Activated CD8-positive, alpha-beta memory T cell treated with anti-CD3 and anti-CD28 coated beads, Interleukin-2, amount 50 U/mL, for 1 hour (primary cell): Measurements from ENCODE around the gene KNTC1.
"Not testable (repeated sequence)": the region's sequence is repeated elsewhere in the genome, so short reads cannot be mapped to it uniquely, and the experiment has no call there.

ENCODE experiments used
- DNase-seq: peaks from one replicate; pipeline ENCODE4 v3.0.0-alpha.2; 2020; ENCODE audit errors: extremely low read depth

Gene KNTC1

DNA sequence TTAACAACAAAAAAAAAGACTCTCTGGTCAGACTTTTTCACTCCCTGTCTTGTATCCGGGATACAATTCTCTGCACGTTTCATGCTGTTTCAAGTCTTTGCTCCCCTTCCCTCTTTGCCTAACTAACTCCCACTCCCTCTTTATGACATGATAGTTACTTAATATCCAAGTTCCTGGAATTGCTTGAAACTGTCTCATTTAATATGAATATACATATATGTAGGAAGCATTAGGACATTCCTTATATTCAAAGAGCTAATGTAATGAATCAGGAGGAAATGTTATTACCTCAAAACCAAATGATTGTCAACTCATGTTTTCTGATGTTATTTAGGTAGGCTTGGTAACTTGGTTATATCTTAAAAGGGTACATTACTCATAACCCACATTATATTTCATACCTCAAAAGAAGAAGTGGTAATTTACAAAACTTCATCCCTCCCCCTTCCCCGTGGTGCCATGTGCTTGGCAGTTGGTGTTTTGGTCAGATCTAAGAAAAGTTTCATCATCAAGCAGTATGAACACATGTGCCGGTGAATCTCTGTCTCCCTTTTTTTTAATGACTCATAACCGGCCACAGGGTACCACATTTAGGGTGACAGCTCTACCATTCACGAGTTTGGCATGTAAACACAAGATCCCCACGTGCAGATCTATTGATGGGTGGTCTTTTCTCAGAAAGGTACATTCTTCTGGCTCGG is 119.6 kb downstream of the KNTC1 start:
- DNase-seq, result no peak

DNA sequence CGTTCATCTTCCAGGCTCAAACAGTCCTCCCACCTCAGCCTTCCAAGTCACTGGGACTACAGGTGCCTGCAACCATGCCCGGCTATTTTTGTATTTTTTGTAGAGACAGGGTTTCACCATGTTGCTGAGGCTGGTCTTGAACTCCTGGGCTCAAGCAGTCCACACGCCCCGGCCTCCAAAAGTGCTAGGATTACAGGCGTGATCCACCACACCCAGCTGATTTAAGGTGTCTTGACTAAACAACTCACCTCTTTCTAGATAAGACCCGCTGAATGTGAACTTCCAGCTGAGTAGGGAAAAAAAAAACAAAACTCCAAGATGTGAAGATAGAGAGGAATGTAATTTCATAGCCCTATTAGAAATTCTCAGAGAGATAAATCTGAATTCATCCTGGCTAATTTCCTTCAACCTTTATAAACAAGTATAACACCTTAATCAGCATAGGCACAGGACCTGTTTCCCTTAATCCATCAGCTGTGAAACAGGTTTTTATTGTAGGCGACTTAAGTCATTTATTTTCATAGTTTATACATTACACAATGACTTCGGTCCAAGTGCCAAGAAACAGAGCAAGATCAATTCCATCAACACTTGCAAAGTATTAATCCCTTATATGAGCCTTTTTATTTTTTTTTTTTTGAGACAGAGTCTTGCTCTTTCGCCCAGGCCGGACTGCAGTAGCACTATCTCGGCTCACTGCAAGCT is 124.6 kb downstream of the KNTC1 start:
- DNase-seq, result no peak

DNA sequence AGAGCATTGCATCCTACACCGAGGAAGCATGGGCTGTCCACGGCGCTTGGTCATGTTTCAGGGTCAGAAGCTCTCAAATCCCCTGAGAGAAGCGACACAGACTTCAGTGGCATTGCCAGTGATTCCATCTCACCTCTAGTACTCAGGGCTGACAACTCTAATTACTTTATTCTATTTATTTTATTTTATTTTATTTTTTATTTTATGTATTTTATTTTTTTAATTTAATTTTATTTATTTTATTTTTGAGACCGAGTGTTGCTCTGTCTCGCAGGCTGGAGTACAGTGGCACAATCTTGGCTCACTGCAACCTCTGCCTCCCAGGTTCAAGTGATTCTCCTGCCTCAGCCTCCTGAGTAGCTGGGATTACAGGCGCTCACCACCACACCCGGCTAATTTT is 126.2 kb downstream of the KNTC1 start:
- DNase-seq, result not testable (repeated sequence)

DNA sequence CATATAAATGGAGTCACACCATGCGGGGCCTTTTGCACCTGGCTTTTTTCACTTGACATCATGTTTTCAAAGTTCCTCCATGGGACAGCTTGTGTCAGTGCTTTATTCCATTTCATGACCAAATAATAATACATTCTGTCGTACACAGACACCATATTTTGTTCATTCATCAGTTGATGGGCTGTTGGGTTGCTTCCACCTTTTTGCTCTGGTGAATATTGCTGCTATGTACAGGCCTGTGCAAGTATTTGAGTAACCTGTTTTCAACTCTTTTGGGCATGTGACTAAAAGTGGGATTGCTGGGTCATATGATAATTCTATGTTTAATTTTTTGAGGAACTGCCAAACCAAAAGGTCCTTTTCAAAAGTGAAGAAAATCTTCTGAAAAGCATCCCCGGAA is 129.2 kb downstream of the KNTC1 start:
- no peak for DNase-seq

- no peak for DNase-seq
These were observed 132.5 kb downstream of the KNTC1 start for GRCh38 chr12:122659579-122659978.

DNA sequence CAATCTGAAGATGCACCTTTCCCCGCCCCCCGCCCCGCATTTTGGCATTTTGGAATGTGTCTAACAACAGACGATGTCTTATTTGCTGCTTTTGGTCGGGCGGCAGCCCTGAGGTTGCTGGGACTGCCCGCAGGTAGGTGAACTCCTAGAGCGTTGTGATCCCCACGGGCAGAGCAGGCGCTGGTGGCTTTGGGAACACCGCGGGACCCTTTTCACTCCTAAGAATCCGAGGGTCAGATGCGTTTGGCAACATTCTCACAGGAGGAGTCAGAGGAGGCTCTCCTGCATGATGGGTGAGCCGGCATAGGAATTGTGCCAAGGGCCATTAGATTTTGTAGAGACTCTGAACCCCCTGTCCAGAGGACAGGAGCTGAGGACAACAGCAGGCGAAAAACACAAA is 134.2 kb downstream of the KNTC1 start:
- DNase-seq, result no peak

DNA sequence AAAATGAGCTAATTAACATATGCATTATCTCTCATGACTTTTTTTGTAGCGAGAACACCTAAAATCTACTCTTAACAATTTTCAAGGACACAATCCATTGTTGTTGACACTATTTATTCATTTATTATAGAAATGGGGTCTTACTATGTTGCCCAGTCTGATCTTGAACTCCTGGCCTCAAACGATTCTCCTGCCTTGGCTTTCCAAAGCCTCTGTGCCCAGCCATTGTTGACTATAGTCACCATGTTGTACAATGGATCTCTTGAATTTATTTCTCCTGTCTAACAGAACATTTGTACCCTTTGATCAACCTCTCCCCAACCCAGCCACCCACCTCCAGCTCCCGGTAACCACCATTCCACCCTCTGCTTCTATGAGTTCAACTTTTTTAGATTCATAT is 134.9 kb downstream of the KNTC1 start:
- DNase-seq, result no peak

DNA sequence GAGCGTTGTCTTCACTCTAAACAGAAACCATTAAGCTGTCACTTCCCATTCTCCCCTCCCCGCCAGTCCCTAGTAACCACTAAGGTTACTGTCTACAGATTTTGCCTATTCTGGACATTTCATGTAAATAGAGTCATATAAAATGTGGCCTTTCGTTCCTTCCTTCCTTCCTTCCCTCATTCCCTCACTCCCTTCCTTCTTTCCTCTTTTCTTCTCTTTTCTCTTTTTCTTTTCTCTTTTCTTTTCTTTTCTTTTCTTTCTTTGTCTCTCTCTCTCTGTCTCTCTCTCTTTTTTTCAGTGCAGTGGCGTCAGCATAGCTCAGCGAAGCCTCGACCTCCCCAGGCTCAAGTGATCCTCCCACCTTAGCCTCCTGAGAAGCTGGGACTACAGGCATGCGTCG is 138.3 kb downstream of the KNTC1 start:
- no peak for DNase-seq

- DNase-seq, result no peak
These were observed 138.7 kb downstream of the KNTC1 start for GRCh38 chr12:122665759-122666158.

GRCh38 chr12:122668268-122668667 is 141.2 kb downstream of the KNTC1 start:
- no peak for DNase-seq

DNA sequence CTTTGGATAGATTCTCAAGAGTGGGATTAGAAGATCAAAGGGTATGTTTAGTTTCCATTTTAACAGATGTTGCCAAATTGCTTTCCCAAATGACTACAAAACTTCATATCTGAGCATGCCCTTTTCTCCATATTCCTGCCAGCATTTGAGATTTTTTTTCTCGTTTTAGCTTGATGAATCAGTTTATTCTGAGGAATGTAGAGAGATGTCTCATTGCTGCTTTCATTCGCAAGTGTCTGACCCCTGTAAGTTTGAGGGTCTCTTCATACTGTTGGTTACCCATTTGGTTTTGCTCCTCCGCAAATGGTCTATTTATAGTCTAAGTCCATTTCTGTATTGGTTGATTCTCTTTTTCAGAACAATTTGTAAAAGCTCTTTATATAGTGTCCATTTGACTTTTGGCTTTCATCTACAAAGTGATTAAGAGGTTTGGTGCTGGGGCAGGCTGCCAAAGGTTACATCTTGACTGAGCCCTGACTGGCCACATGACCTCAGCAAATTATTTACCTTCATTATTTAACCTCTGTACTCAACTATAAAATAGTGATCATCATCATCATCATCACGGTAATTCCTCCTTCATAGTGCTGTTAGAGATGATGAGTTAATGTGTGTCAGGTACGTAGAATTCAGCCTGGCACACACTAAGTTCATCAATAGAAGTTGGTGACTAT is 142.5 kb downstream of the KNTC1 start:
- DNase-seq, result no peak

GRCh38 chr12:122672515-122672914 is 145.5 kb downstream of the KNTC1 start:
- no peak for DNase-seq
